NCI-H2107 (cell line): ENCODE results near the gene SMNDC1.
"Not testable (repeated sequence)": the region's sequence is repeated elsewhere in the genome, so short reads cannot be mapped to it uniquely, and the experiment has no call there.

Experiments
- DNase-seq: peaks from one replicate; lab custom pipeline; 2025; lab: John Stamatoyannopoulos, UW

SMNDC1 gene

GRCh38 chr10:110279407-110279986, 25.2 kb downstream of the SMNDC1 start:
- no peak for DNase-seq

GRCh38 chr10:110278562-110279406, 25.9 kb downstream of the SMNDC1 start:
- DNase-seq, result no peak

- no peak for DNase-seq
Measured at GRCh38 chr10:110277591-110277990, 27.1 kb downstream of the SMNDC1 start.

- DNase-seq, result no peak
Measured at GRCh38 chr10:110276603-110277002, 28.1 kb downstream of the SMNDC1 start.

GRCh38 chr10:110275128-110275729, 29.5 kb downstream of the SMNDC1 start:
- no peak for DNase-seq

- no peak for DNase-seq
Measured at GRCh38 chr10:110274647-110275046, 30.1 kb downstream of the SMNDC1 start.

GRCh38 chr10:110274072-110274627, 30.6 kb downstream of the SMNDC1 start:
- DNase-seq, result no peak

GRCh38 chr10:110273474-110273873, 31.2 kb downstream of the SMNDC1 start:
- no peak for DNase-seq

- DNase-seq, result not testable (repeated sequence)
Measured at GRCh38 chr10:110272995-110273394, 31.7 kb downstream of the SMNDC1 start.

- DNase-seq, result no peak
Measured at GRCh38 chr10:110269374-110270318, 35.1 kb downstream of the SMNDC1 start.

GRCh38 chr10:110268971-110269370, 35.7 kb downstream of the SMNDC1 start:
- no peak for DNase-seq

GRCh38 chr10:110268442-110268841, 36.3 kb downstream of the SMNDC1 start:
- DNase-seq, result no peak

GRCh38 chr10:110267276-110267675, 37.4 kb downstream of the SMNDC1 start:
- DNase-seq, result no peak

- DNase-seq, result no peak
Measured at GRCh38 chr10:110265573-110266193, 39.0 kb downstream of the SMNDC1 start.

GRCh38 chr10:110263164-110263563, 41.6 kb downstream of the SMNDC1 start:
- DNase-seq, result no peak

- no peak for DNase-seq
Measured at GRCh38 chr10:110260746-110261477, 43.8 kb downstream of the SMNDC1 start.

GRCh38 chr10:110259317-110259716, 45.4 kb downstream of the SMNDC1 start:
- no peak for DNase-seq

GRCh38 chr10:110258542-110258941, 46.2 kb downstream of the SMNDC1 start:
- no peak for DNase-seq

- DNase-seq, result no peak
Measured at GRCh38 chr10:110254467-110254866, 50.3 kb downstream of the SMNDC1 start.

- no peak for DNase-seq
Measured at GRCh38 chr10:110252151-110252550, 52.6 kb downstream of the SMNDC1 start.

GRCh38 chr10:110251392-110251791, 53.3 kb downstream of the SMNDC1 start:
- DNase-seq, result not testable (repeated sequence)
